GM12891 (cell line): ENCODE measurements around the gene DPM2.

Source experiments
- POLR2A ChIP-seq: IDR thresholded peaks from 2 replicates; pipeline ENCODE4 v1.6.1; 2011; ENCODE audit warnings: low read depth, low read length, control low read depth
- POU2F2 ChIP-seq: IDR thresholded peaks from 2 replicates; pipeline ENCODE4 v1.6.1; 2011; ENCODE audit warnings: low read depth, mild to moderate bottlenecking, control low read depth, low read length, moderate library complexity
- SPI1 ChIP-seq: IDR thresholded peaks from 2 replicates; pipeline ENCODE4 v1.6.1; 2011; ENCODE audit warnings: low read depth, low read length, control low read depth
- TAF1 ChIP-seq: IDR thresholded peaks from 2 replicates; pipeline ENCODE4 v1.6.1; 2011; ENCODE audit warnings: low read depth, low read length, control low read depth

- TF ChIP-seq POLR2A (no peak), SPI1 (no peak), TAF1 (no peak), POU2F2 (no peak)
These were observed 30.4 kb upstream of the DPM2 start for GRCh38 chr9:127968042-127968441.
